Measurements from ENCODE around the gene DUSP10. TPM values are rescaled to one million over a fixed set of nuclear protein-coding genes. Genes with fewer than 3 reads are reported as not detected.

Gene DUSP10
- total RNA-seq, 3 donors from 2014 or later = 15.5 to 33.2 (median 28.2) TPM

DNA sequence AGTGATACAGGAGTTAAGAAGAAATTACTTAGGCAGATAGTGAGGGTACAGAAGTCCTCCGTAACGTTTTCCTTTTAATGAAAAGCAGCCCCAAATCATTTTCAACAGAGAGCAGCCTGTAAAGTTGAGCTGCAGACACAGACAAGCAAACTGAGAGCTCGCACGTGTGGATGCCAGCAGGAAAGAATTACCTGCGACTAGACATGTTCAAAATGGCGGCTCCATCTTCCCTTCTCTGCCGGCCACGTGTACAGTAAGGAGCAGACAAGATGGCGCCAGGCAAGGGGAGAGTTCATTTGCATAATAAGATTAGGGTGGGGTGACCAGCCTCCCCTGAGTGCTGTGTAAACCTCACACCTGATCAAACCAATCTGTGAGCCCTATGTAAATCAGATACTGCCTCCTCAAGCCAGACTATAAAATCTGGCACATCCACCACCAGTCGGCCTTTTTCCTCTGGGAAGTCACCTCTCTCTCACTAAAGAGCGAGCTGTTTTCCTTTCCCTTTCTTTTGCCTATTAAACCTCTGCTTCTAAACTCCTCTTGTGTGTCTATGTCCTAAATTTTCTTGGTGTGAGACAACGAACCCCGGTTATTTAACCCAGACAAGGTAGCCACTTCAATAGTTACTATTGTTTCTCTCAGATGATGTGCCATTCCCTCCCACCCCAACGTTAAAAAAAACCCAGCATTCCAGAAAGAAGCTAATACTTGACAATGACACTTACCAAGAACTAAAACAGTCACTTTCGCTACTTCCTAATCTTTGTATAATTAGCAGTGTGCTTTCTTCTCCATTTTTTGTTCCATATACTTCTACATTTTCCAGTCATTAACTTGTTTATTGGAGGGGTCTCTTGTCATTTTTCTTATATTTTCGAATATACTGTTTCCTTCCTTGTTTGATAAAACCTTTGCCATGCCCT is 27.4 kb downstream of the DUSP10 start:
- H3K36me3 ChIP-seq = no peaks in the 10 kb centered on the region
- no peaks in the 10 kb centered on the region for H3K9me3 ChIP-seq
- H3K27ac ChIP-seq = no peak overlapping the region
- no peak for TF ChIP-seq POLR2AphosphoS5 (IDR thresholded peaks at IDR 0.05)
- TF ChIP-seq, protein P1, sequence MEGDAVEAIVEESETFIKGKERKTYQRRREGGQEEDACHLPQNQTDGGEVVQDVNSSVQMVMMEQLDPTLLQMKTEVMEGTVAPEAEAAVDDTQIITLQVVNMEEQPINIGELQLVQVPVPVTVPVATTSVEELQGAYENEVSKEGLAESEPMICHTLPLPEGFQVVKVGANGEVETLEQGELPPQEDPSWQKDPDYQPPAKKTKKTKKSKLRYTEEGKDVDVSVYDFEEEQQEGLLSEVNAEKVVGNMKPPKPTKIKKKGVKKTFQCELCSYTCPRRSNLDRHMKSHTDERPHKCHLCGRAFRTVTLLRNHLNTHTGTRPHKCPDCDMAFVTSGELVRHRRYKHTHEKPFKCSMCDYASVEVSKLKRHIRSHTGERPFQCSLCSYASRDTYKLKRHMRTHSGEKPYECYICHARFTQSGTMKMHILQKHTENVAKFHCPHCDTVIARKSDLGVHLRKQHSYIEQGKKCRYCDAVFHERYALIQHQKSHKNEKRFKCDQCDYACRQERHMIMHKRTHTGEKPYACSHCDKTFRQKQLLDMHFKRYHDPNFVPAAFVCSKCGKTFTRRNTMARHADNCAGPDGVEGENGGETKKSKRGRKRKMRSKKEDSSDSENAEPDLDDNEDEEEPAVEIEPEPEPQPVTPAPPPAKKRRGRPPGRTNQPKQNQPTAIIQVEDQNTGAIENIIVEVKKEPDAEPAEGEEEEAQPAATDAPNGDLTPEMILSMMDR (IDR thresholded peaks at IDR 0.05) = no peak
- TF ChIP-seq POLR2A (IDR thresholded peaks at IDR 0.05) = no peak
- H3K27me3 ChIP-seq = no peaks in the 10 kb centered on the region
- intact Hi-C loops (cut with DNase I; ENCODE audit: low total_unique reads) = no loop called here
- no peaks in the 10 kb centered on the region for H3K4me1 ChIP-seq
- no peak for DNase-seq (ENCODE audit: low spot score in 2 of 2)
- H3K4me3 ChIP-seq = no peak overlapping the region

DNA sequence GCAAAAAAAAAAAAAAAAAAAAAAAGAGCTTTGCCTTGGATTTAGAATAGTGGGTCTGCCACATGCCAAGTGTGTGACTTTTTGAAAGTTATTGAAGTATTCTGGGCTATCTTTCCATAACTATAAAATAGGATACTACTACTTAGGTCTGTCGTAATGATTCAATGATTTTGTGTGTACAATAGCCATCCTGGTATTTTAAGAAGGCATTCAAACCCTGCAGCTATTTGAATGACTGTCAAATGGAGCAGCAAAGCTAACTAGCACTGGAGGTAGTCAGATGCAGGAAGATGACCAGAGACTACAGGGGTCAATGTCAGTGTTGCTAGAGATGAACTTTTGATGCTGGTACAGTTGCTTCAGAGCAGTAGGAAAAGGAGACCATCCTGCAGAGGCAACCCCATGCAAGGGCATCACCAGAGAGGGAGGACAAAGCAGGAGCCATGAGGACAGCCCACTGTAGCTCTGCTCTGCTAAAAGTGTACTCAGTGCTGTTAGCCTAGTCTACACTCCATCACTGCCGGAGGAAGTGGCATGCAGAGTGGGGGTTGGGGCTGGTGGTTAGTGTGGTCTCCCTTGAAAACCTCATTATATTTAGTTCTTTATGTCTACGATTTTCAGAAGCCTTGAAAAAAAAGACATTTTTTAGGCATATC is 29.0 kb downstream of the DUSP10 start:
- Histone ChIP-seq H3K27me3 (no peaks in the 10 kb centered on the region), H3K27ac (no peak overlapping the region), H3K4me3 (no peak overlapping the region), H3K4me1 (no peaks in the 10 kb centered on the region), H3K9me3 (no peaks in the 10 kb centered on the region), H3K36me3 (no peaks in the 10 kb centered on the region)
- DNase-seq (ENCODE audit: low spot score in 2 of 2) = peak in 1 of 2 donors; percentile 28
- intact Hi-C loops (cut with DNase I; ENCODE audit: low total_unique reads) = no loop called here
- TF ChIP-seq, protein P1 (IDR thresholded peaks at IDR 0.05) = no peak
- no peak for TF ChIP-seq POLR2AphosphoS5 (IDR thresholded peaks at IDR 0.05)
- no peak for TF ChIP-seq POLR2A (IDR thresholded peaks at IDR 0.05)

DNA sequence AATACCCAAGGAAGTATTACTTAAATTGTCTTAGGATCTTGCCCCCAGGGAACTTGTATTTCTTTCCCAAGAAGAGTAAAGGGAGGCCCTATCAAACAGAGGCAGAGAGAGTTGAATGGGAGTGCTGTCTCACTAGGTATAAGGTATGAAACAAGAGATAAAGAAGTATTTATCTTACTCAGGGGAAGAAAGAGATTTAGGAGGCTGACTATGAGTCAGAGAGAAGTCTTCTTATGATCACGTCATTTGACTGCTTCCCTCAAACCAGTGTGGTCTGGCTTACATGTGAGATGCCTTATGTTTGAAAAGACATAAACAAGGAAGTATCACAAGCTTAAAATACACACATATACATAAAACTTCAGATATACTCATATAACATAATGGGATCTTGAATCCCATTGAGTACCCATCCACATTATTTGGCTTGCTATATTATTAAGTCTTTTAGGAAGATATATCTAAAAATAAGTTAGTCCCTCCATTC is 29.6 kb downstream of the DUSP10 start:
- no peaks in the 10 kb centered on the region for H3K36me3 ChIP-seq
- H3K9me3 ChIP-seq = no peaks in the 10 kb centered on the region
- intact Hi-C loops (cut with DNase I; ENCODE audit: low total_unique reads) = no loop called here
- TF ChIP-seq, protein P1 (IDR thresholded peaks at IDR 0.05) = no peak
- no peak for TF ChIP-seq POLR2AphosphoS5 (IDR thresholded peaks at IDR 0.05)
- H3K4me1 ChIP-seq = no peaks in the 10 kb centered on the region
- H3K27me3 ChIP-seq = no peaks in the 10 kb centered on the region
- no peak for DNase-seq (ENCODE audit: low spot score in 2 of 2)
- no peak overlapping the region for H3K4me3 ChIP-seq
- peak overlapping the region; percentile 4 to 58 for H3K27ac ChIP-seq

DNA sequence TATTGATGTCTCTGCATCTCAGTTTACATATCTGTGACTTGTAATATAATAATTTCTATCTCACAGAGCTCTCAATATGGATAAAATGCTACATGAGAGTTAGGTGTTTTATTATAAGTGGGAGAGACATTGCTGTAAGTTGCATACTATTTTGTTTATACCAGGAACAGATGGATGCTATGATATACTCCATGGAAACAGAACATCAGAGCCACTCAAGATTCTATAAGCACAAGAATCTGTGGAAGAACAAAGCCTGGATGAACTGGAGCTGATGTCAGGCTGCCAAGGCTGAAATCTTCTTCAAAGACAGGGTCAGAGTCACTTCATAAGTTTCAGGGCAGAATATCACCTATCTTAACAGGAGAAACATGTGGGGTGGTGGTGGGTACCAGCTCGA is 30.2 kb downstream of the DUSP10 start:
- TF ChIP-seq POLR2A (IDR thresholded peaks at IDR 0.05) (no peak), POLR2AphosphoS5 (IDR thresholded peaks at IDR 0.05) (no peak)
- TF ChIP-seq, protein P1 (IDR thresholded peaks at IDR 0.05) = no peak
- DNase-seq (ENCODE audit: low spot score in 2 of 2) = no peak
- intact Hi-C loops (cut with DNase I; ENCODE audit: low total_unique reads) = no loop called here
- no peaks in the 10 kb centered on the region for H3K27me3 ChIP-seq
- no peak overlapping the region for H3K4me3 ChIP-seq
- peak overlapping the region; percentile 4 to 58 for H3K27ac ChIP-seq
- H3K36me3 ChIP-seq = no peaks in the 10 kb centered on the region
- no peaks in the 10 kb centered on the region for H3K9me3 ChIP-seq
- H3K4me1 ChIP-seq = no peaks in the 10 kb centered on the region
